H9 (cell line): ENCODE measurements around the gene PPP1R13B. TPM values are rescaled to one million over a fixed set of nuclear protein-coding genes. Genes with fewer than 3 reads are reported as not detected.

ENCODE experiments used
- DNase-seq: peaks from one replicate; pipeline ENCODE4 v3.0.0-alpha.2; 2017
- H2AFZ ChIP-seq: one replicate; pipeline ENCODE4 v1.6.1; 2013; ENCODE audit warnings: mild to moderate bottlenecking, low read length, control low read depth, moderate library complexity
- H2AK5ac ChIP-seq: 2 replicates; pipeline ENCODE4 v1.6.1; 2013; ENCODE audit warnings: low read length, control low read depth, mixed read lengths; ENCODE audit not compliant: insufficient read length
- H2BK120ac ChIP-seq: one replicate; pipeline ENCODE4 v1.6.1; 2013; ENCODE audit warnings: low read depth, mild to moderate bottlenecking, low read length, control low read depth, inconsistent platforms; ENCODE audit not compliant: poor library complexity, severe bottlenecking
- H2BK12ac ChIP-seq: 2 replicates; pipeline ENCODE4 v1.6.1; 2013; ENCODE audit warnings: low read length, control low read depth, mixed read lengths, low read depth; ENCODE audit not compliant: insufficient read length
- H2BK15ac ChIP-seq: 2 replicates; pipeline ENCODE4 v1.6.1; 2013; ENCODE audit warnings: low read depth, low read length, control low read depth
- H2BK20ac ChIP-seq: one replicate; pipeline ENCODE4 v1.6.1; 2013; ENCODE audit warnings: low read depth, mild to moderate bottlenecking, low read length, control low read depth, inconsistent platforms; ENCODE audit not compliant: poor library complexity, severe bottlenecking
- H2BK5ac ChIP-seq: 2 replicates; pipeline ENCODE4 v1.6.1; 2013; ENCODE audit warnings: low read length, control low read depth, mixed read lengths; ENCODE audit not compliant: insufficient read length
- H3K14ac ChIP-seq: 2 replicates; pipeline ENCODE4 v1.6.1; 2013; ENCODE audit warnings: low read length, control low read depth; ENCODE audit not compliant: insufficient read depth
- H3K18ac ChIP-seq: 2 replicates; pipeline ENCODE4 v1.6.1; 2013; ENCODE audit warnings: low read depth, mild to moderate bottlenecking, mixed read lengths, low read length, control low read depth; ENCODE audit not compliant: insufficient read length
- H3K23ac ChIP-seq: 2 replicates; pipeline ENCODE4 v1.6.1; 2013; ENCODE audit warnings: low read length, control low read depth, mixed read lengths, low read depth; ENCODE audit not compliant: insufficient read length
- H3K23me2 ChIP-seq: 2 replicates; pipeline ENCODE4 v1.6.1; 2013; ENCODE audit warnings: low read depth, mild to moderate bottlenecking, mixed read lengths, low read length, control low read depth; ENCODE audit not compliant: insufficient read length, poor library complexity, severe bottlenecking
- H3K27ac ChIP-seq: 2 replicates; pipeline ENCODE4 v1.5.1; 2013; ENCODE audit warnings: low read length, control low read depth, mixed read lengths, low read depth; ENCODE audit not compliant: insufficient read length
- H3K27me3 ChIP-seq: 2 replicates; pipeline ENCODE4 v1.6.1; 2013; ENCODE audit warnings: low read length, control low read depth, inconsistent platforms; ENCODE audit not compliant: insufficient read depth
- H3K4ac ChIP-seq: 2 replicates; pipeline ENCODE4 v1.6.1; 2013; ENCODE audit warnings: low read depth, mild to moderate bottlenecking, control low read depth, inconsistent platforms, low read length, moderate library complexity
- H3K4me1 ChIP-seq: 2 replicates; pipeline ENCODE4 v1.6.1; 2013; ENCODE audit warnings: low read length, control low read depth, inconsistent platforms; ENCODE audit not compliant: insufficient read depth
- H3K4me2 ChIP-seq: 2 replicates; pipeline ENCODE4 v1.6.1; 2013; ENCODE audit warnings: low read length, control low read depth, mixed read lengths; ENCODE audit not compliant: insufficient read length, insufficient read depth
- H3K56ac ChIP-seq: 2 replicates; pipeline ENCODE4 v1.6.1; 2013; ENCODE audit warnings: low read depth, mild to moderate bottlenecking, mixed read lengths, low read length, control low read depth; ENCODE audit not compliant: insufficient read length
- H3K79me1 ChIP-seq: 2 replicates; pipeline ENCODE4 v1.6.1; 2013; ENCODE audit warnings: low read depth, mild to moderate bottlenecking, moderate library complexity, low read length, control low read depth, inconsistent platforms; ENCODE audit not compliant: insufficient read depth, poor library complexity, severe bottlenecking
- H3K79me2 ChIP-seq: 2 replicates; pipeline ENCODE4 v1.6.1; 2013; ENCODE audit warnings: low read length, control low read depth, inconsistent platforms; ENCODE audit not compliant: insufficient read depth
- H3K9ac ChIP-seq: 2 replicates; pipeline ENCODE4 v1.6.1; 2013; ENCODE audit warnings: low read length, control low read depth, mixed read lengths; ENCODE audit not compliant: insufficient read length; ENCODE audit errors: extremely low read depth
- H3K9me3 ChIP-seq: one replicate; pipeline ENCODE4 v1.6.1; 2013; ENCODE audit warnings: low read depth, low read length, inconsistent platforms; ENCODE audit not compliant: control insufficient read depth
- H3T11ph ChIP-seq: one replicate; pipeline ENCODE4 v1.6.1; 2013; ENCODE audit warnings: mild to moderate bottlenecking, low read length, control low read depth, inconsistent platforms
- H4K20me1 ChIP-seq: one replicate; pipeline ENCODE4 v1.6.1; 2013; ENCODE audit not compliant: control insufficient read depth, insufficient read length, insufficient read depth
- H4K5ac ChIP-seq: 2 replicates; pipeline ENCODE4 v1.6.1; 2013; ENCODE audit warnings: low read depth, mild to moderate bottlenecking, mixed read lengths, low read length, control low read depth; ENCODE audit not compliant: insufficient read length
- H4K8ac ChIP-seq: replicated peaks from 2 replicates; pipeline ENCODE4 v1.6.1; 2013; ENCODE audit warnings: low read length, control low read depth, mixed read lengths, low read depth; ENCODE audit not compliant: insufficient read length
- H4K91ac ChIP-seq: 2 replicates; pipeline ENCODE4 v1.6.1; 2013; ENCODE audit warnings: low read depth, mild to moderate bottlenecking, moderate library complexity, mixed read lengths, low read length, control low read depth; ENCODE audit not compliant: insufficient read length
- H3K27ac Mint-ChIP-seq, 3 experiments: 2 replicates in 2 of 3; 3 replicates in 1 of 3; pipeline ENCODE4 v1.8.0; 2020 to 2021; ENCODE audit warnings: mixed read lengths in 3 of 3, mild to moderate bottlenecking in 1 of 3, moderate library complexity in 1 of 3
- H3K27me3 Mint-ChIP-seq: 2 replicates; pipeline ENCODE4 v1.8.0; 2021; ENCODE audit warnings: low read depth, mild to moderate bottlenecking, moderate library complexity, mixed read lengths
- H3K36me3 Mint-ChIP-seq, 3 experiments: 2 replicates in 2 of 3; 3 replicates in 1 of 3; pipeline ENCODE4 v1.8.0; 2020 to 2021; ENCODE audit warnings: low read depth in 3 of 3, mixed read lengths in 3 of 3; ENCODE audit not compliant: insufficient read depth in 1 of 3
- H3K4me1 Mint-ChIP-seq, 2 experiments: 2 replicates each; pipeline ENCODE4 v1.8.0; 2020; ENCODE audit warnings: mixed read lengths in 2 of 2
- H3K4me3 Mint-ChIP-seq, 2 experiments: 2 replicates in 1 of 2; 3 replicates in 1 of 2; pipeline ENCODE4 v1.8.0; 2020 to 2021; ENCODE audit warnings: mild to moderate bottlenecking in 2 of 2, mixed read lengths in 2 of 2, moderate library complexity in 1 of 2
- H3K9me3 Mint-ChIP-seq, 2 experiments: 2 replicates in 1 of 2; 3 replicates in 1 of 2; pipeline ENCODE4 v1.8.0; 2020; ENCODE audit warnings: mild to moderate bottlenecking in 2 of 2, mixed read lengths in 2 of 2, moderate library complexity in 1 of 2
- WGBS: extraction: QIAGEN DNeasy Blood & Tissue Kit; methylation state at CpG from one replicate; pipeline ENCODE4 v1.1.7; 2013; ENCODE audit warnings: missing lambda C conversion rate, low lambda C conversion rate, mixed read lengths; ENCODE audit not compliant: insufficient read length; ENCODE audit errors: extremely low coverage; 5-methylcytosine and 5-hydroxymethylcytosine counted together
- total RNA-seq: library from RNA; stranded (reverse); gene quantifications from 2 replicates; pipeline ENCODE4 v1.2.1, GENCODE V29; 2021
- TF ChIP-seq, protein P1 (sequence below): fragments of 200-600 bp; sonication (generic); conservative IDR thresholded peaks from 3 replicates; pipeline ENCODE4 v1.8.0; 2021; ENCODE audit warnings: antibody characterized with exemption, mild to moderate bottlenecking

PPP1R13B gene
- total RNA-seq, 1 experiment from 2014 or later: 6.0 TPM

DNA sequence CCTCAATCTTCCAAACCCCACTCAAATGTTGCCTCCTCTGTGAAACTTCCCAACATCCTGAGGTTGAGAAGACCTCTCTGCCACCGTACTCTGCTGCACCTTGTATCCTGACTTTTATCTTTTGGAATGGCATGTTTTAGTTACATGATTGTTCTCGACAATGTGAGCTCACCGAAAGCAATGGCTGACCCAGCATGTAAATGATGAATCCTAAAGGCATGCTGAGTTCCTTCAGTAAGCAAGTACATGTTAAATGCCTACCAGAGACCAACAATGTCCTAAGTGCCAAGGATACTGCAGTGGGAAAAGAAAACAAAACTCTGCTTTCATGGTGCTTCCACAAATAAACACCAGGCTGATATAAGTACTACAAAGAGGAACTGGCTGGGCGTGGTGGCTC lies 13.7 kb downstream of the PPP1R13B start:
- Histone ChIP-seq H3T11ph (no peak overlapping the region), H4K5ac (no peak overlapping the region), H3K18ac (no peak overlapping the region), H3K56ac (no peak overlapping the region), H3K9ac (no peak overlapping the region), H2AK5ac (no peak overlapping the region), H2BK15ac (no peak overlapping the region), H2BK120ac (no peak overlapping the region), H2BK12ac (no peak overlapping the region), H4K8ac (no peak overlapping the region), H3K23me2 (no peaks in the 10 kb centered on the region), H3K27me3 (no peaks in the 10 kb centered on the region), H3K23ac (no peak overlapping the region), H3K14ac (no peak overlapping the region), H3K79me2 (no peaks in the 10 kb centered on the region), H2BK5ac (no peak overlapping the region), H2AFZ (no peak overlapping the region), H2BK20ac (no peak overlapping the region), H4K91ac (no peak overlapping the region), H3K9me3 (no peaks in the 10 kb centered on the region), H3K4ac (no peak overlapping the region), H3K4me2 (no peak overlapping the region), H3K79me1 (no peaks in the 10 kb centered on the region), H3K27ac (no peak overlapping the region), H3K4me1 (no peaks in the 10 kb centered on the region), H4K20me1 (no peaks in the 10 kb centered on the region)
- Mint-ChIP-seq H3K9me3 (no peaks in the 10 kb centered on the region), H3K27ac (no peak overlapping the region), H3K36me3 (no peaks in the 10 kb centered on the region), H3K27me3 (no peaks in the 10 kb centered on the region), H3K4me1 (0 out of 4 replicates have a peak, but pooled peaks cover 0 to 2% of the 10 kb centered on the region in 2 experiments), H3K4me3 (no peak overlapping the region)
- WGBS: no CpG with 5 or more reads among the region's 4 CpGs
- TF ChIP-seq, protein P1, sequence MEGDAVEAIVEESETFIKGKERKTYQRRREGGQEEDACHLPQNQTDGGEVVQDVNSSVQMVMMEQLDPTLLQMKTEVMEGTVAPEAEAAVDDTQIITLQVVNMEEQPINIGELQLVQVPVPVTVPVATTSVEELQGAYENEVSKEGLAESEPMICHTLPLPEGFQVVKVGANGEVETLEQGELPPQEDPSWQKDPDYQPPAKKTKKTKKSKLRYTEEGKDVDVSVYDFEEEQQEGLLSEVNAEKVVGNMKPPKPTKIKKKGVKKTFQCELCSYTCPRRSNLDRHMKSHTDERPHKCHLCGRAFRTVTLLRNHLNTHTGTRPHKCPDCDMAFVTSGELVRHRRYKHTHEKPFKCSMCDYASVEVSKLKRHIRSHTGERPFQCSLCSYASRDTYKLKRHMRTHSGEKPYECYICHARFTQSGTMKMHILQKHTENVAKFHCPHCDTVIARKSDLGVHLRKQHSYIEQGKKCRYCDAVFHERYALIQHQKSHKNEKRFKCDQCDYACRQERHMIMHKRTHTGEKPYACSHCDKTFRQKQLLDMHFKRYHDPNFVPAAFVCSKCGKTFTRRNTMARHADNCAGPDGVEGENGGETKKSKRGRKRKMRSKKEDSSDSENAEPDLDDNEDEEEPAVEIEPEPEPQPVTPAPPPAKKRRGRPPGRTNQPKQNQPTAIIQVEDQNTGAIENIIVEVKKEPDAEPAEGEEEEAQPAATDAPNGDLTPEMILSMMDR: no peak
- DNase-seq: no peak
